Left lung (tissue), 10 donors: Measurements from ENCODE around the gene DPP9. TPM values are rescaled to one million over a fixed set of nuclear protein-coding genes. Genes with fewer than 3 reads are reported as not detected.

Experiments used
- ATAC-seq: fragments of 200-7000 bp; cut with Tn5 transposase; one replicate; pipeline ENCODE4 v1.9.1; 2020; ENCODE audit warnings: moderate library complexity
- DNase-seq, 4 donors: peaks; one replicate each; pipeline ENCODE4 v3.0.0-alpha.2; 2013 to 2020
- H3K27ac ChIP-seq, 2 donors: fragments of 200-600 bp; sonication (generic) in 1 of 2; one replicate each; pipeline versions ENCODE4 v1.5.0 to v1.8.0; 2020 to 2021
- H3K27me3 ChIP-seq, 2 donors: fragments of 200-600 bp; sonication (generic) in 1 of 2; one replicate each; pipeline versions ENCODE4 v1.5.0 to v1.8.0; 2020 to 2021
- H3K36me3 ChIP-seq, 2 donors: fragments of 200-600 bp; sonication (generic) in 1 of 2; one replicate each; pipeline versions ENCODE4 v1.5.0 to v1.8.0; 2020 to 2021
- H3K4me1 ChIP-seq, 2 donors: fragments of 200-600 bp; one replicate each; pipeline ENCODE4 v1.8.0; 2021
- H3K4me3 ChIP-seq, 2 donors: fragments of 200-600 bp; sonication (generic) in 1 of 2; one replicate each; pipeline versions ENCODE4 v1.5.0 to v1.8.0; 2020 to 2021; ENCODE audit warnings: mild to moderate bottlenecking in 1 of 2
- H3K9me3 ChIP-seq, 2 donors: fragments of 200-600 bp; sonication (generic) in 1 of 2; one replicate each; pipeline versions ENCODE4 v1.5.0 to v1.8.0; 2020 to 2021
- intact Hi-C, 2 donors: fragments of 100-400 bp; cut with DNase I; formaldehyde crosslinking; loops; one replicate each; pipeline versions ENCODE4 v1.11.2 to v1.14.2; 2022
- polyA plus RNA-seq, 6 donors: library from polyadenylated mRNA; unstranded; fragments of 120-200 nt; gene quantifications; one replicate each; pipeline ENCODE4 v1.2.1, GENCODE V29; 2013; ENCODE audit not compliant: insufficient read length in 6 of 6
- total RNA-seq, 2 donors: library from RNA; stranded (reverse); fragmentation: NEBNext Ultra II Directional; extraction: Animal tissue kit (Norgen Biotek cat#: 25700); gene quantifications; one replicate each; pipeline ENCODE4 v1.2.1, GENCODE V29; 2021
- TF ChIP-seq, protein P1 (sequence below), 2 donors: fragments of 200-600 bp; sonication (generic) in 1 of 2; IDR thresholded peaks; one replicate each; pipeline versions ENCODE4 v1.5.0 to v1.8.0; 2021; ENCODE audit warnings: antibody characterized with exemption in 2 of 2
- donor health status: DM: no; HTN: yes; CAD: no.
- donor health status: DM: no; HTN: no; CAD: no.

The DPP9 gene
- total and polyA plus RNA-seq, 8 donors: 25.2 to 95.5 (median 31.3) TPM

DNA sequence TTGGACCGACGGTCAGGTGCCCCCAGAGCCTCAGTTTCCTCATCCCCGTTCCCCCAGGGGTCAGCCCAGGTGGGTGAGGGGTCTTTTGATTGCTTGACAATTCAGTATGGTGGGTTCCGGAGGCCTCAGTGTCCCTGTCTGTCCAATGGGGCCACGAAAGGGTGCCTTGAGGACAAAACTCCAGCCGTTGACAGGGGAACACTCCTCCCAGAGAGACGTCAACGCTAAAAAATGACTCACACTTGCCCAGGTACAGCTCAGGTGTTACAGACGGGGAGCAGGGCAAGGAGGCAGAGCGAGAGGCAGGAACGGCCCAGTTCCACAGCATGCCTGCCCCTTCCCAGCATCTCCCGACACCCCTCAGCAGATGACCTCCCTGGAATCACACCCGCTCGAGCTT lies 82.5 kb downstream of the DPP9 start:
- no peaks in the 10 kb centered on the region for H3K9me3 ChIP-seq
- no peak for ATAC-seq
- DNase-seq: no peak
- H3K36me3 ChIP-seq: no peaks in the 10 kb centered on the region
- TF ChIP-seq, protein P1, sequence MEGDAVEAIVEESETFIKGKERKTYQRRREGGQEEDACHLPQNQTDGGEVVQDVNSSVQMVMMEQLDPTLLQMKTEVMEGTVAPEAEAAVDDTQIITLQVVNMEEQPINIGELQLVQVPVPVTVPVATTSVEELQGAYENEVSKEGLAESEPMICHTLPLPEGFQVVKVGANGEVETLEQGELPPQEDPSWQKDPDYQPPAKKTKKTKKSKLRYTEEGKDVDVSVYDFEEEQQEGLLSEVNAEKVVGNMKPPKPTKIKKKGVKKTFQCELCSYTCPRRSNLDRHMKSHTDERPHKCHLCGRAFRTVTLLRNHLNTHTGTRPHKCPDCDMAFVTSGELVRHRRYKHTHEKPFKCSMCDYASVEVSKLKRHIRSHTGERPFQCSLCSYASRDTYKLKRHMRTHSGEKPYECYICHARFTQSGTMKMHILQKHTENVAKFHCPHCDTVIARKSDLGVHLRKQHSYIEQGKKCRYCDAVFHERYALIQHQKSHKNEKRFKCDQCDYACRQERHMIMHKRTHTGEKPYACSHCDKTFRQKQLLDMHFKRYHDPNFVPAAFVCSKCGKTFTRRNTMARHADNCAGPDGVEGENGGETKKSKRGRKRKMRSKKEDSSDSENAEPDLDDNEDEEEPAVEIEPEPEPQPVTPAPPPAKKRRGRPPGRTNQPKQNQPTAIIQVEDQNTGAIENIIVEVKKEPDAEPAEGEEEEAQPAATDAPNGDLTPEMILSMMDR (IDR thresholded peaks at IDR 0.05): no peak
- H3K4me1 ChIP-seq: peaks cover 0 to 47% of the 10 kb centered on the region in 2 donors
- H3K27ac ChIP-seq: no peak overlapping the region
- intact Hi-C loops: no loop called here
- peak overlapping the region in 1 of 2 donors; percentile 56 for H3K4me3 ChIP-seq
- H3K27me3 ChIP-seq: no peaks in the 10 kb centered on the region

DNA sequence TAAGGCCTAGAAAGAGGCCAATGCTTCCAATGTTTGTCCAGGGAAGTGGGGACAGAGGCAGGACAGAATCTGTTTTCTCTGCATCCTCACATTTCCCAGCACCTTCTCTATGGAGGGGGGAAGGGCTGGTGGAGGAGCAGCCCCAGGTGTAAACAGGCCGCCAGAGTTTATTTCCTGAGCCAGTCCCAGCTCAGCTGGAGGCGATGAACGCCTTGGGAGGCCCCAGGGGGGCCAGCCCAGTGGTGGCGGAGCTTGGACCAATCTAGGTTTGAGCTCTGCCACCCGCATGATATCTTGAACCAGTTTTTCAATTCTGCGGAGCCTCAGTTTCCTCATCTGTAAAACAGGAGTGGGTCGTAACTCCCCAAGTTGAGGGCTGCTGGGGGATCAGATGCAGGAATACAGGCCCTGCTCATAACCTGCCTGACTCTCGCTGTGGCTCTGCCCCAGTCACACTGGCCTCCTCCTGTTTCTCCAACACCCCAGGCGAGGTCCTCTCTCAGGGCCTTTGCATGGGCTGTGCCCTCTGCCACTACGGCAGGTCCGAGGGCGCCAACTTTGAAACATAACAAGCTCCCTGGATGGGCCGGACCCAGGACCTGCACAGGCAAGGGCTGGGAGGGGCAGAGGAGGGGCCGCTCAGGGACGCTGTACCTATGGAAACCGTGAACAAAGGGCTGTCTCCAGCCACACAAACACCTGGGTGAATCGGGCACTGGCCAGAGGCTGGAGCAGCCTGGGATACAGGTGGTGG lies 83.2 kb downstream of the DPP9 start:
- H3K9me3 ChIP-seq: no peaks in the 10 kb centered on the region
- H3K4me3 ChIP-seq: peak overlapping the region; percentile 50 to 56
- DNase-seq (no peak), ATAC-seq (no peak)
- TF ChIP-seq, protein P1 (IDR thresholded peaks at IDR 0.05): no peak
- H3K36me3 ChIP-seq: no peaks in the 10 kb centered on the region
- H3K27ac ChIP-seq: no peak overlapping the region
- H3K4me1 ChIP-seq: peaks cover 0 to 54% of the 10 kb centered on the region in 2 donors
- intact Hi-C loops: no loop called here
- H3K27me3 ChIP-seq: peaks cover 0 to 5% of the 10 kb centered on the region in 2 donors

DNA sequence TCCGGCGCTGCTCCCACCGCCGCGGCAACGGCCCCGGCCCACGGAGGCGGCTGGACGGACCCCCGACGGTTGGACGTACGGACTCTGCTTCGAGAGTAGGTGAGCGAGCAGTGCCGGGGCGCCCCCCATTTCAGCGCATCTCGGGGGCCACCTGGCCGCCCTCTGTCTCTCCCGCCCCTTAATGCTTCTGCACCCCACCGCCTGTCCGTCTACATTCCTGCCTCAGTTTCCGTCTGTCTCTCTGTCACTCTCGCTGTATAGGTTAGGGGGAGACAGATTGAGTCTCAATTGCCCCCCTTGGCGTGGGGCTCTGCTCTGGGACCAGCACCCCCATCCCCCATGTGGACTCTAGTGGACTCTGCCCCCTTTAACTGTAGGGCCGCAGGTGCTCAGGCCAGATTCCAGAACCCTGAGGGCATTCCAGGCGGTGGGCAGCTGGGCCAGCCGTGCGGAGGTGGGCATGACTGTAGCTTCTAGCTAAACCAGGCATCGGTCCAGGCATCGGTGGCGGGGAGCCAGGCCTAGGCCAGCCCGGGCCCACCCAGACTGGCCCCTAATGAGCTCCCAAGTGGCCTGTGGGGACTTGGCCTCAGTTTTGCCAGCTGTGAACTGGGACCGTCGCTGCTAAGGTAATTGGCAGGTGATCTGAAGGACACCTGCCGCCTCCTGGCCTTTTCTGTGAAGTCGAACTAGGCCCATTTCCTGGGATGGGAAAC lies 84.0 kb downstream of the DPP9 start:
- peak overlapping the region; percentile 50 to 56 for H3K4me3 ChIP-seq
- intact Hi-C loops: loop anchor here in 1 of 2 donors (5.0 kb wide), 2 partner anchors 67 to 82 kb away; partner anchors contain the start of gene SEMA6B
- no peaks in the 10 kb centered on the region for H3K36me3 ChIP-seq
- peaks cover 0 to 60% of the 10 kb centered on the region in 2 donors for H3K4me1 ChIP-seq
- ATAC-seq (no peak), DNase-seq (peak in 1 of 4 donors; percentile 47)
- TF ChIP-seq, protein P1 (IDR thresholded peaks at IDR 0.05): no peak
- H3K9me3 ChIP-seq: no peaks in the 10 kb centered on the region
- peaks cover 0 to 12% of the 10 kb centered on the region in 2 donors for H3K27me3 ChIP-seq
- peak overlapping the region in 1 of 2 donors; percentile 88 for H3K27ac ChIP-seq

DNA sequence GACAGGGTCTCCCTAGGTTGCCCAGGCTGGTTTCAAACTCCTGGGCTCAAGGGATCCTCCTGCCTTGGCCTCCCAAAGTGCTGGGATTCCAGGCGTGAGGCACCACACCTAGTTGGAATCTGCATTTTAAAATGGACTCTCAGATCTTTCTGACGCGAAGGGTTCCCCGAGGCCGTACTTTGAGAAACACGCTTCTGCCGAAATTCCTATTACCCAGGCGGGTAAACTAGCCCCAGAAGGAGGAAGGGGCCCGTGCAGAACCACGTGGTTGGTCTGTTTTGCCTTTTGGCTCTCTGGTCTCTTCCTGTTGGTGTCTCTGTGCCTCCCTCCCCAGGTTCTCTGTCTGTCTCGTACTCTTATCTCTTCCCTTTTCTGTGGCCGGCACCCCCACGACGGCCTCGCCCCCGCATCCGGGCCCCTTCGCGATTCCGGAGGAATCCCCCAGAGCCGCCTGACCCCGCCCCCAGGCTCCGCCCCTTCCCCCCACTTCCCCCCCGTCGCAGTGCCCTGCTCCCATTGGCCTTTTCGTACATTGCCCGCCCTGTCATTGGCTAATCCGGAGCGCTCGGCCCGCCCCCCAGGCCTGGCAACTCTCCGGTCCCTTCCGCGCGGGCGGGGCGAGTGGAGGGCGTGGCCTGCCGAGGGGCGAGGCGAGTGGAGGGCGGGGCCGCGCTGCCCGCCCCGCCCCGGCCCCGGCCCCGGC lies 84.7 kb downstream of the DPP9 start, which contains the start of gene TNFAIP8L1:
Gene TNFAIP8L1, plus strand, starts transcription at position 689 of the 703 bp plus-strand sequence. CDS start 12,354 bp downstream, outside the sequence.
- ATAC-seq (peak; percentile 95), DNase-seq (peak; percentile 89 to 98 (median 96))
- Histone ChIP-seq H3K36me3 (no peaks in the 10 kb centered on the region), H3K4me1 (peaks cover 0 to 68% of the 10 kb centered on the region in 2 donors), H3K9me3 (no peaks in the 10 kb centered on the region), H3K27ac (peak within 1 kb of the TSS; percentile 65 to 88), H3K27me3 (peaks cover 0 to 12% of the 10 kb centered on the region in 2 donors), H3K4me3 (peak within 1 kb of the TSS; percentile 50 to 56)
- TF ChIP-seq, protein P1 (IDR thresholded peaks at IDR 0.05): no peak
- intact Hi-C loops: loop anchor here in 1 of 2 donors (5.0 kb wide), 2 partner anchors 67 to 82 kb away; partner anchors contain the start of gene SEMA6B
